PC-3 (cell line): ENCODE measurements around the gene GCH1.

Experiments
- CTCF ChIP-seq: fragments of 300-600 bp; sonication (generic); conservative IDR thresholded peaks from 2 replicates; pipeline ENCODE4 v1.5.1; 2017; ENCODE audit warnings: antibody characterized with exemption, low read depth, mild to moderate bottlenecking, low read length
- EZH2 ChIP-seq: fragments of 300-600 bp; sonication (generic); IDR thresholded peaks from one replicate; pipeline ENCODE4 v1.6.1; 2017; ENCODE audit warnings: antibody characterized with exemption, mild to moderate bottlenecking, low read length; ENCODE audit not compliant: unreplicated experiment

GRCh38 chr14:54813081-54813480 is 89.5 kb downstream of the GCH1 start:
- no peak for TF ChIP-seq CTCF
- TF ChIP-seq EZH2 = no peak
